Medulla oblongata (tissue), 1 donor: ENCODE results near the gene SPOCK2.

Source experiments
- DNase-seq: peaks from one replicate; pipeline ENCODE4 v3.0.0-alpha.2; 2015; ENCODE audit errors: extremely low spot score

Gene SPOCK2

DNA sequence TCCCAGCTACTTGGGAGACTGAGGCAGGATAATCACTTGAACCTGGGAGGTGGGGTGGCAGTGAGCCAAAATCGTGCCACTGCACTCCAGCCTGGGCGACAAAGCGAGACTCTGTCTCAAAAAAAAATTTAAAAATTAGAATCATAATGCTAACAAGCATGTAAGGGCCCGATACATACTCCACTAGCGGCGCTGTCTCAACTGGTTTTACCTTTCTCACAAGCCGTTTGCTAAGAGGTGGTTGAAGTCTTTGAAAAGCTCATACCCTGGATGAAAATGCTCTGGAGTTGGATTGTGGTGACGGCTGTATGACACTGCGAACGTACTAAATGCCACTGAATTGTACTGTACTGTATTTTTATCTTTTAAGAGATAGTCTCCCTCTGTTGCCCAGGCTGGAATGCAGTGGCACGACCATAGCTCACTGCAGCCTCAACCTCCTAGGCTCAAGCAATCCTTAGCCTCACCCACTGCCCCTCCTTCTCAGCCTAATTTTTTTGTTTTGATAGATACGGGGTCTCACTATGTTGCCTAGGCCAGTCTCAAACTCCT, 29.9 kb downstream of the SPOCK2 start:
- no peak for DNase-seq

DNA sequence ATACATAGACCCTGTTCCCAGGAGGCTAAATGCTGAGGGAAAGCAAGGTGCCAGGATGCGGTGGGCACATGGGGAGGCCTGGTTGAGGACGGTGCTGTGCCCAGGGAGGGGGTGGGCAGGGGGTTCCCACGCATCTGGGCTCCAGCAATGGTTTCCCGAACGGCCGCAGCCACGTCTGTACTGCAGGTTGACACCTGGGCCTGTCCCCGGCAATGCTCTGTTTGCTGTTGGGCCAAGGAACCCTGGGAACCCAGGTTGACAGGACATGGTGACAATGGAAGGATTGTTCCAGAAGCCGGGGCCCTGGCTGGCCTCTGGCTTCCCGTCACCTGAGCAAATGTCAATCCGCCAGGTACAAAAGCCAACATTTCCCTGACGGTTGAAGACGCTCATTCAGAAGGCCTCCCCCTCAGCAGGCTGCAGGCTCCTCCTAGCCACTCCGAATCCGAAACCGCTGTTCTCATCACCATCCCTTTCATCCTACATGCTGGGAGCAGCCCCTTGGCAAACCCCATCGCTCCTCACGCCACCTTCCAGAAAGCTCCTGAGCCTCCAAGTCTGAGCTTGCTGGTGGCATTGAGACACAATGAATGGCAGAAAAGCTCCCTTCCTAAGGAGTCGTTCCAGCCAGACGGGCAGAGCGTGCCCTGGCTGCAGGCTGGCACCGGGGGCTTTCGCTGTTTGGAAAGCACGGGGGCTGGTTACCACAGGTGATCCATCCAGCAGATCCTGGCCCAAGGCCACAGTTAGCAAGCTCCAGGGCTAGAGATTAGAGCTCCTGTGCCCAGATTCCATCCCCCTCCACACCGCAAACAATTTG, 31.2 kb downstream of the SPOCK2 start:
- DNase-seq, result no peak

DNA sequence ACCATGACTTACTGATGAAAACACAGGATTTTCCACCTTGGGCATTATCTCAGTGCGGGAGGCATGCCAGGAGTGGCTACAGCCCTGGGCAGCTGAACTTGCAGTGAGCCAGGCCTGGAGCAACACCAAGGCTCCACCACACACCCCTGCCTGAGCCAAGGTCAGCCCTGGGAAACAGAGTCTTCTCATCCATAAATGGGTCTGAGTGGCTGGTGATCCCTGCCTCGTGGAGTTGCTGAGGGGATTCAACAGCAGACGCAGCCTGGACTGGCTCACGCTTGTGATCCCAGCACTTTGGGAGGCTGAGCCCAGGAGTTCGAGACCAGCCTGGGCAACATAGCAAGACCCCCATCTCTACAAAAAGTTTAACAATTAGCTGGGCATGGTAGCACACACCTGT, 32.2 kb downstream of the SPOCK2 start:
- DNase-seq, result no peak

DNA sequence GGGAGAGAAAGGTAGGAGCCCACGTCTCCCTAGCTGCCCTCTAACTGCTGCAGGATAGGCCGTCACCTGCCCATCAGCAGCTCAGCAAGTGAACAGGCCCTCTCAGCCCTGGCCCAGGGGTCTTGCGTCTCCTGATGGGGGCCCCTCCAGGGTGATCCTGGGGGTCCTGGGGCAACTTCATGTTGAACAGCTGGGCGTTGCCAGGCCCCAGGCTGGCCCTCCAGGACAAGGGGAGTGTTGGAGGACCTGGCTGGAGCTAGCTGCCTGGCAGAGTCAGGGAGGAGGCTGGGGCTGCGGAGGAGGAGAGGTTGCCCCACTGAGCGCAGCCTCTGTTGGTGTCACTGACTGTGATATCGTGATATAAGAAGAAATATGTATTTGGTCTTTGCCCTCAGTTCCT, 34.7 kb downstream of the SPOCK2 start:
- no peak for DNase-seq

DNA sequence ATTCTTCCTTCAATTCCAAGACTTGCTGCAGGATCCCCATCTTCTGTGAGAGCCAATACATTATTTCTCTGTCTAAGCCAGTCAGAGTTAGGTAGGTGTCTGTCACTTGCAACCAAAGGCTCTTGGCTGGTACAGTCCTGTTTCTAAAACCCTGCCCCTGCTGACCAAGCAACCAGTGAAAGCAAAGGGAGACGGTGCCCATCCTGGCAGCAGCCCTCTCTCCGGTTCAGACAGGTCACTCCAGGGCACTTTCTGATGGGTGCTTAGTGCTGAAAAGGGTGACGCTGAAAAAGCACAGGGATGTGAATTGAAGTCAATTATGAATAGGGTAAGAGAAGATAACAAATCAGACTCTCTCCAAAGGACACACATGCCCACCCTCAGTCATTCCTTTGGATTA, 37.5 kb downstream of the SPOCK2 start:
- no peak for DNase-seq

- DNase-seq, result no peak
Measured at GRCh38 chr10:72049969-72050781, 38.2 kb downstream of the SPOCK2 start.

DNA sequence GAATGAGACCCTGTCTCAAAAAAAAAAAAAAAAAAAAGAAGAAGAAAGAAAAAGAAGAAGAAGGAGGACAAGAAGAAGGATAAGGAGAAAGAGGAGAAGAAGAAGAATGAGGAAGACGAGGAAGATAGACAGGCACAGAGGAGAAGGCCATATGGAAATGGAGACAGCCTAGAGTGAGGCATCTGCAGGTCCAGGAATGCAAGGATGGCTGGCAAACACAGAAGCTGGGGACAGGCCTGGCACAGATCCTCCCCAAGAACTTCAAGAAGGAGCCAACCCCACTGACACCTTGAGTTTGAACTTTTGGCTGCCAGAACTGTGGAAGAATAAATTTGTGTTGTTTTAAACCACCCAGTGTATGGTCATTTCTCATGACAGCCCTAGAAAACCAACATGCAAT, 38.9 kb downstream of the SPOCK2 start:
- no peak for DNase-seq

DNA sequence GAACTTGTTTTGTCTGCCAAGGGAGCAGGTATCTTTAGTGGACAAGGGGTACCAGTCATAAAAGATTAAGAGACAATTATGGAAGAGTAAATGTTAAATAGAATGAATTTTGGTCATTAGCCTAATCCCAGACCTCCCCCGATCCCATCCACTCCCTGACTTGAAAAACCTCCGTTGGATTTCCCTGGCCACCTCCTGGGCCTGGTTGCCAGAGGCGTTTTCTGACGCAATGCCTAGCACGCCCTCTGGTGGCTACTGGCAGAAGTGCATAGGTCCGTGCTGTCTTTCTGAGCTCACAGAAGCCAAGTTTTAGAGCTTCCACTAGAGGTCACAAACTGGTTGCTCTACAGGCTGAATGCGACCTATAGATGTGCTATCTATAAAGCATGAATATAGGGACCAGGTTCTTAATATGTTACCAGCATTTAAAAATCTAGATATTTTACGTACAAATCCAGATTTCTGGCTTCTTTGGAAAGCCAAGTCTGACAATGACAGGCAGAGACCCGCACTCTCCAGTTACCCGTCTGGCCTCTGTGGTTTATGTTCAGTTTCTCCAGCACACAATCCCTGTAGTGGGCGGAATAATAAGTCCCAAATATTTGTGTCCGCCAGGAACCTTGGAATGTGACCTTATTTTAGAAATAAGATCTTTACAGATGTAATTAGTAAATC, 39.8 kb downstream of the SPOCK2 start:
- peak; percentile 99 for DNase-seq

DNA sequence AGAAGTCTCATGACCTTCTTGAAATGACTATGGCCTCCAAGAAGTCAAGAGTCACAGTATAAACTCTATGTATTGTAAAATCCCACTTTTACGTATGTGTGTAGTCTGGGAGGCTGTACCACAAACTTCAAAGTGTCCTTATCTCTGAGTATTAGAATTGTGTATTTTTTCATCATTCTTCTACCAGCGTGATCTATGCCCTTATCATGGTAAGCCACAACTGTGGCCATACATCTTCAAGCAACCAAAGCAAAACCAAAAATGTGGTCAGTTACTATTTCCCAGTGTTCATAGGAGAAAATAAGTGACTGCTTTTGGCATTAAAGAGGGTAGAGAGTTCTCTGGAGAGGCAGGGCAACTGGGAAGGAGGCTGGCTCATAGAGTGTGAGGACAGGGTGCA, 42.8 kb downstream of the SPOCK2 start:
- DNase-seq, result no peak

- peak; percentile 95 for DNase-seq
Measured at GRCh38 chr10:72044417-72045041, 43.8 kb downstream of the SPOCK2 start.

- no peak for DNase-seq
Measured at GRCh38 chr10:72043016-72043834, 45.1 kb downstream of the SPOCK2 start.

DNA sequence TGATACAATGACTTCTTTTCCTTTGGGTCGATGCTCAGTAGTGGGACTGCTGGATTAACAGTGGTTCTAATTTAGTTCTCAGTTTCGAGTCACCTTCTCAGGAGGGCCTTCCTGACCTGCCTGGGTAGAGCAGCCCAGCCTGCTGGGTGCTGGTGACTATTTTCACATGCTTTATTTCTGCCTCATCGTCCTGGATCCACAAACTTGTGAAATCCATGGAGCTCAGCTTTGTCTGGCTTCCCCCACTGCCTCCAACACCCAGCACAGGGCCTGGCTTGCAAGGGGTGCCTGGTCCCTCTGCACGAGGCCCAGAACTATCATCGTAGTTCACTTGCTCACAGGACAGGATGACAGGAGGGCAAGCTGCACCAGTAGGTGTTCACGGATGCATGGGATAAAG, 46.9 kb downstream of the SPOCK2 start:
- no peak for DNase-seq

GRCh38 chr10:72039377-72039776, 49.0 kb downstream of the SPOCK2 start:
- DNase-seq, result no peak

GRCh38 chr10:72038458-72039001, 49.8 kb downstream of the SPOCK2 start:
- no peak for DNase-seq

GRCh38 chr10:72037811-72038210, 50.5 kb downstream of the SPOCK2 start:
- no peak for DNase-seq

GRCh38 chr10:72037266-72037665, 51.1 kb downstream of the SPOCK2 start:
- DNase-seq, result no peak

DNA sequence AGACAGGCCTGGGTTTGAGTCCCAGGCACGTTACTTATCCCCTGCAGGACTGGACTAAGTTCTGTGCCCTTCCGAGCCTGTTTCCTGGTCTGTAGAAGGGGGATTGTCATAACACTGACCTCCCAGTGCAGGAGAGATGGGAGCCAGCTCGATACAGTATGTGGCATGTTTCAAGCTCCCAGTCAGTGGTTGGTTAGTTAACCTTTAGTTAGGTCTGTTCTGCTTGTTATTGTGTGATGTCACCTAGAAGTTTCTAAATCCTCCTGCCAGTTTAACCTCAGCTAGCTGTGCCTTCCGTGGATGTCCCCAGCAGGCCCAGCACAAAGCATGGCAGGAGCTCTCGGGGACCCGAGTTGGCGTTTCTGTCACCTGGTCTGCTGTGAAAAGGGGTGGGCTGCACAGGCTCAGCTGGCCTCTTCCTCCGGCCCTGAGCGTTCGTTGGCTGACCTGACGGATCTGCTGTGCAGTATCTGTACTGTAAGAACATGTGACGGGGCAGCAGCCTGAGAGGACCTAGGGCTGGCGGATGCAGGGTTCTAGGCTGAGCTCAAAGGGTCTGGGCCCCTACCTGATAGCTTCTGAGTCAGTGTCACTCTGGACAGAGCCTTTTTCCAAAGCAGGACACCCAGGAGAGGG, 53.0 kb downstream of the SPOCK2 start:
- DNase-seq, result no peak

GRCh38 chr10:72034761-72035160, 53.6 kb downstream of the SPOCK2 start:
- no peak for DNase-seq

DNA sequence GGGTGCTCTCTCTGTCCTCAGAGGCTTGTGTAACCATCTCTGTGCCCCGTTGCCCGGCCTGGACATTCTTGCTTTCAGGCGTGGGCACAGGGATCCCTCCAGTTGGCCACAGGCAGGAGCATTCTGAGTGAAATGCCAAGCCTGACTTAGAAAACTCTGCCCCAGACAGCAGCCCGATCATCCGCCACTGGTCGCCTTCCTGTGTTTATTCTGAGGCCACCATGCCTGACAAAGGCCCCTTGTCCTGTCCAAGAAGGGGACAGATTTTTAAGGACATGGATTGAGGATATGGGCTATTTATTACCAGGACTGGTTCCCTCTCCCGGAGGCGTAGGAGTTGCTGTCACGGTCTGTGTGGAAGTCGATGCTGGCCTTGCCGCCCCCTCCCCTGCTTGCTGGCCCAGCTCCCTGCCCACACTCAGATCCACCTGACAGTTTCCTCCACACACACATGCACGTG, 54.3 kb downstream of the SPOCK2 start:
- DNase-seq, result peak; percentile 40
